Measurements from ENCODE around the gene IL2RA. TPM values are rescaled to one million over a fixed set of nuclear protein-coding genes. Genes with fewer than 3 reads are reported as not detected.

Gene IL2RA
- total and polyA plus RNA-seq, 9 of the 15 experiments (the other 6 are each of a cell fraction or from before 2014, with no cell fraction given): 0.95 TPM; not detected in 8

- TF ChIP-seq BCLAF1 (IDR thresholded peaks at IDR 0.05; ENCODE audit: borderline replicate concordance in 1 of 2, control insufficient read depth in 1 of 2, low read depth in 2 of 2, low read length in 1 of 2) (0 out of 4 replicates have a peak, but pooled peaks of 1 of the 2 experiments have one; percentile 59), ZNF609 (CRISPR knock-in tag; IDR thresholded peaks at IDR 0.05; ENCODE audit: borderline replicate concordance) (no peak), PTRF (tag; IDR thresholded peaks at IDR 0.05) (no peak), SP1 (CRISPR knock-in tag; IDR thresholded peaks at IDR 0.05) (0 out of 2 replicates have a peak, but pooled peaks have one; percentile 31), MTA3 (IDR thresholded peaks at IDR 0.05; ENCODE audit: borderline replicate concordance) (no peak), SIN3A (IDR thresholded peaks at IDR 0.05; ENCODE audit: borderline replicate concordance in 2 of 2, control insufficient read depth in 1 of 2, low read depth in 2 of 2, low read length in 2 of 2) (peak; percentile 8 to 77; a peak in 2 of 4 replicates), SMAD3 (CRISPR knock-in tag; conservative IDR thresholded peaks at IDR 0.05) (no peak), HMG20A (CRISPR knock-in tag; conservative IDR thresholded peaks at IDR 0.05) (no peak), SRSF9 (IDR thresholded peaks at IDR 0.05; ENCODE audit: borderline replicate concordance, low read depth, low read length) (no peak), ZNF224 (CRISPR knock-in tag; IDR thresholded peaks at IDR 0.05) (no peak), ZNF184 (CRISPR knock-in tag; IDR thresholded peaks at IDR 0.05) (no peak), HMG20B (CRISPR knock-in tag; IDR thresholded peaks at IDR 0.05) (no peak), POLR3A (IDR thresholded peaks at IDR 0.05; ENCODE audit: borderline replicate concordance, extremely low read depth, insufficient read depth, insufficient read length) (no peak), ZFX (CRISPR knock-in tag; IDR thresholded peaks at IDR 0.05) (peak; percentile 96), ATF6 (CRISPR knock-in tag; IDR thresholded peaks at IDR 0.05) (peak; percentile 43; the same call in 1 of the 2 replicates), BHLHE40 (IDR thresholded peaks at IDR 0.05; ENCODE audit: low read length) (peak; percentile 49), CGGBP1 (CRISPR knock-in tag; IDR thresholded peaks at IDR 0.05) (no peak)
Observed at GRCh38 chr10:6088721-6089333, 26.7 kb upstream of the IL2RA start, which contains the start of gene RBM17 (continued).
